HG03108 (cell line): ENCODE measurements around the gene AMIGO3.
"Not testable (repeated sequence)": the region's sequence is repeated elsewhere in the genome, so short reads cannot be mapped to it uniquely, and the experiment has no call there.

Experiments
- ATAC-seq: cut with Tn5 transposase; IDR thresholded peaks from one replicate; pipeline ENCODE4 v1.9.1; 2021; ENCODE audit warnings: moderate library complexity; ENCODE audit not compliant: unreplicated experiment

AMIGO3 gene

GRCh38 chr3:49712631-49713317 is 6.7 kb downstream of the AMIGO3 start:
- ATAC-seq = no peak

DNA sequence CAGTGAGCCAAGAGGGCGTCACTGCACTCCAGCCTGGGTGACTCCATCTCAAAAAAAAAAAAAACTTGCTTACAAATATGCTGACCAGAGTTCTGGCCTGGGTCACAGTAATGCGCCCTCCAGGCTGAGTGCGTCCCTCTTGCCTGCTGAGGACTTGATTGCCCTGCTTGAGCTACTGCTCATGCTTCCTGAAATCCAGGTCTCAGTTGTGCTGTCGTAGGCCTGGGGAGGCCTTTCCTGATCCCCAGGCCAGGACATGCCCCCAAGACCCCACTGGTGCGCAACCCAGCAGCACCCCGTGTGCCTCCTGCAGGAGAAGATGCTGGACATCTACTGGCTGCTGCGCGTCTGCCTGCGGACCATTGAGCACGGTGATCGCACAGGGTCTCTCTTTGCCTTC is 7.3 kb downstream of the AMIGO3 start:
- no peak for ATAC-seq

GRCh38 chr3:49711489-49711888 is 8.0 kb downstream of the AMIGO3 start:
- no peak for ATAC-seq

- no peak for ATAC-seq
Measured at GRCh38 chr3:49709852-49710251, 9.6 kb downstream of the AMIGO3 start.

- ATAC-seq = no peak
Measured at GRCh38 chr3:49707113-49707480, 12.4 kb downstream of the AMIGO3 start.

DNA sequence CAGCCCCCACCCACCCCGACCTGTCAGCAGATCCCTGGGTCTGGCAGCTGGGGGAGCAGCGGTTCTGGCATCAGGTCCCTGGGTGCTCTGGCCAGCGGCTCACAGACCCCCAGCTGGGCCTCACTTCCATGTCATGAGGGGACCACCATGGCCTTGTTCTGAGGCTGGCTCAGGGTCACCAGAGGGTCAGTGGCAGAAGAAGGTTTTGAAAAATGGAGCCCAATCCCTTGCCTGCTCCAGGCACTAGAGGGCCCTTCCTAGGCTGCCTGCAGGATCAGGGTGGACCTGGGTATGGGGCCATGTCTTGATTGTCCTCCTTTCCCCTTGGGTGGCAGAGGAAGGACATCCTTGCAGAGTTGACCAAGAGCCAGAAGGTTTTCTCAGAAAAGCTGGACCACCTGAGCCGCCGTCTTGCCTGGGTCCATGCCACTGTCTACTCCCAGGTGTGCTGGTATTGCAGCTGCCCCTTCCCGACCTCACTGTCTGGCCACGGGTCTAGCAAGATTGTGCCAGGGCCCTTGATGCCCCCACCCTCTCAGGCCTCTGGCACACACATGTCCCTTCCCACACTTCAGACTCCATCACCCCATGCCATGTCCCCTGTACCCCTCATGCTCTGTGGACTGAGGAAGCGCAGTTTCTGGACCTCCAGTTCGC is 12.9 kb downstream of the AMIGO3 start:
- no peak for ATAC-seq

DNA sequence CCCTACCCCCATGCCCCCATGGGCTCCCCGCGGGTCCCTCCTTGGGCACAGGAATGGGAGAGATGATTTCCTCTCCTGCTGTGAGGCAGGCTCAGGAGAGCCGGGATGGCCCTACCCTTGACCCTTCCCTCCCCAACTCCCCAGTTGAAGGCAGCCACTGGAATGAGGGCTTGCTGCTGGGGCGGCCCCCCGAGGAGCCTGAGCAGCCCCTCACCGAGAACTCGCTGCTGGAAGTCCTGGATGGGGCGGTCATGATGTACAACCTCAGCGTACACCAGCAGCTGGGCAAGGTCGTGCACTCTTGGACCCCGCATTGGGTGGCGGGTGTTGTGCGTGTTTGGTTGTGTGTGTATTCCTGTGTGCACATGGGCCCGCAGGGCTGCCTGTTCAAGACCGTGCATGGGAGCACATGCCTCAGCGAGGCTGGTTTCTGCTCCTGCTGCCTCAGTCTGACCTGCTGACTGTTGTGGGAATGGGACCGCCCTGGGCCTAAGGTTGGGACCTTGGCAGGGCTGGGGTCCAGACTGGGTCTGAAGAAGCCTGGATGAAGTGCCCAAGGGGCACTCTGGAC is 14.0 kb downstream of the AMIGO3 start:
- ATAC-seq = no peak

- no peak for ATAC-seq
Measured at GRCh38 chr3:49704629-49705028, 14.9 kb downstream of the AMIGO3 start.

DNA sequence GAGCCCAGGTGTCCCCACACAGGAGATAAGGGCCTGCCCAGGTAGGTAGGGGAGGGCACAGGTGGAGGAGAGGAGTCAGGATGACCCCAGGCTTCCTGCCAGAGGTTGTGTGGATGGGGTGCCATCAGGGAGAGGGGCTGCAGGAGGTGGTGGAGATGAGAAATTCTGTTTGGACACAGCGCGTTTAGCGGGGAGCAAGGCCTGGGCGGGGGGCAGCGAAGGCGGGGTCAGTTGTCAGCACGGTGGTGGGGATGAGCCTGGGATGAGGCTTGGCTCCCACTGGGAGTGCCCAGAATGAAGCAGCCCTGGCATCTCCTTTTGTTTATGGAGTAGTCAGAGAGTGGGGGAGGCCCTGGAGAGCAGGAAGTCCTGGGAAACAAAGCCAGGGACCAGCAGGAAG is 15.5 kb downstream of the AMIGO3 start:
- no peak for ATAC-seq

DNA sequence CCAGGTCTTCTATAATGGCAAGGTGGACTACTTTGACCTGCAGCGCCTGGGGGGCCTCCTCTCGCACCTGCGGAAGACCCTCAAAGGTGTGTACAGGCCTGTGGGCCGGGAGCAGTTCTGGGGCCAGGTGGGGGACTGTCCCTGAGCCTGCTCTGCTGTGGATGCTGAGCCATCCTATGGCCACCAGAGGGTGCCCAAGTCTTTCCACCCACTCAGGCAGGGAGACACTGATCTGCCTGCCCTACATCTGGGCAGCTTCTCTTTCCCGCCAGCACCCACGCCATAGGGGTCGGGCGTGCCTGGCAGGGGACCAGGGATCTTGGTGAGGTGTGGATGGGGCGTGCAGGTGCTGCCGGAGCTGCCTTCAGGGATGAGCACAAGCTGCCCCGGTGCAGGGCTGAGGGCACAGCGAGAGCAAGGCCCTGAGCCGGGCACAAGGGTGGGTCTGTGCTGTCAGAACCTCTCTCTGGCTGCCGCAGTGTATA is 16.0 kb downstream of the AMIGO3 start:
- ATAC-seq = peak; percentile 78

DNA sequence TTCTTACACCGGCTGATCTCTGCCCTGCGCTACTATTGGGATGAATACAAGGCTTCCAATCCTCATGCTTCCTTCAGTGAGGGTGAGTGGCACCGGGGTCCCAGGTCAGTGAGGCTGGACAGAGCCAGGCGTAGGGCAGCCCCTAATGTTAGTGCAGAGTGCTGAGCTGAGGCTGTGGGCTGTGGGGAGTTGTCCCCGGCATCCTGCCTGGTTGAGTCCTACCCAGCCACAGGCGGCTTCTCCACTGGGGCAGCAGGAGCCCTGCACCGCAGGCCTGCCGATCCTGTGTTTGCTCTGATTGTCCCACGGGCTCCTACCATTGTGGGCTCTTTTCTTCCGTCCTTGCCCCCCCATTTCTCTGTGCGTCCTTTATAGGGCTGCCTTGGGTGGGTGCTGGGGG is 16.8 kb downstream of the AMIGO3 start:
- ATAC-seq = no peak

DNA sequence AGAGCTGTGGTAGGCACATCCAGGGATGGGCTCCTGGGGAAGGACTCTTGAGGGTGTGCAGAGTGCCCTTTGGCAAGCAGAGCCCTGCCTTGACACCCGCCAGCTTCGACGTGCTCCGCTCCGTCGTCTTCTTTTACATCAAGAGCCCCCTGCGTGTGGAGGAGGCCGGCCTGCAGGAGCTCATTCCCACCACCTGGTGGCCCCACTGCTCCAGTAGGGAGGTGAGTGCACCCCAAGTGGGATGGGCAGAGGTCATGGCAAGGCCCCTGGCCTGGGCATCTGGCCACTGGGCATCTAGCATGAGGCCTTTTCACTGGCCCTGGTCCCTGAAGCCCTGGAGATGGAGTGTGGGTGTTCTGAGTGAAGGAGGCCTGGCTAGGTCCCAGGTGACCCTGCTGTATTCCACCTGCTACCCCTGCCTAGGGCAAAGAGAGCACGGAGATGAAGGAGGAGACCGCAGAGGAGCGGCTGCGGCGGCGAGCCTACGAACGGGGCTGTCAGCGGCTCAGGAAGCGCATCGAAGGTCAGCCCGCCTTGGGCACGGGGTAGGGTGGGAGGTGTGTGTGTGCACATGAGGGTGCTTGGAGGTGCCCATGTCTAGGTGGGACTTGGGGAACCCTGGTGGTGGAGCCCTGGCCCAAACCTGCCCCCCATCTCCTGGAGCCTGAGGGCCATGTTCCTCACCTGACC is 18.0 kb downstream of the AMIGO3 start:
- no peak for ATAC-seq

DNA sequence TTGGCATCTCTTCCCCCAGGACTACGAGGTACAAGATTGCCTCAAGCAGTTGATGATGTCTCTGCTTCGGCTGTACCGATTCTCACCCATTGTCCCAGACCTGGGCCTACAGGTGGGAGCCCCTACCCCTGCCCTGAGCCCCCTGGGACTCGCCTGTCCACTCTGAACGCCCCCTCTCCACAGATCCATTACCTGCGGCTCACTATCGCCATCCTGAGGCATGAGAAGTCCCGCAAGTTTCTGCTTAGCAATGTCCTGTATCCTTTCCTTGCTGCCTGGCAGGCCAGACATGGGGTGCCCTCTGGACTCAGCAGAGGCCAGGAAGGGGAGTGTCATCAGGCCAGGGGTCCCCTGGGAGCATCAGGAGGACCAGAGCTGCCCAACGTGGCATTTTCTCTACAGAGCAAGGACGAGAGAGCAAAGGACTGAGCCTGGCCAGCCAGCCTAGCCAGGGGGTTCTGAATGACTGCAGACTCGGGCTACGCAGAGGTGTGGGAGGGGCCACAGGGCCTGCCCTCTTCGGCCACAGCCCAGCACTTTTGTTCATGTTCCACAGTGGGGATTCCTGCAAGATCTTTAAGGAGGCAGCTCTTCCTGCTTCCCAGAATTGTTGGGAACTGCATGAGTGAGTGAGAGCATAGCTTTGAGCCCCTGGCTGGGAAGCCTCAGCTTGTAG is 18.9 kb downstream of the AMIGO3 start:
- no peak for ATAC-seq

- no peak for ATAC-seq
Measured at GRCh38 chr3:49700014-49700413, 19.5 kb downstream of the AMIGO3 start.

DNA sequence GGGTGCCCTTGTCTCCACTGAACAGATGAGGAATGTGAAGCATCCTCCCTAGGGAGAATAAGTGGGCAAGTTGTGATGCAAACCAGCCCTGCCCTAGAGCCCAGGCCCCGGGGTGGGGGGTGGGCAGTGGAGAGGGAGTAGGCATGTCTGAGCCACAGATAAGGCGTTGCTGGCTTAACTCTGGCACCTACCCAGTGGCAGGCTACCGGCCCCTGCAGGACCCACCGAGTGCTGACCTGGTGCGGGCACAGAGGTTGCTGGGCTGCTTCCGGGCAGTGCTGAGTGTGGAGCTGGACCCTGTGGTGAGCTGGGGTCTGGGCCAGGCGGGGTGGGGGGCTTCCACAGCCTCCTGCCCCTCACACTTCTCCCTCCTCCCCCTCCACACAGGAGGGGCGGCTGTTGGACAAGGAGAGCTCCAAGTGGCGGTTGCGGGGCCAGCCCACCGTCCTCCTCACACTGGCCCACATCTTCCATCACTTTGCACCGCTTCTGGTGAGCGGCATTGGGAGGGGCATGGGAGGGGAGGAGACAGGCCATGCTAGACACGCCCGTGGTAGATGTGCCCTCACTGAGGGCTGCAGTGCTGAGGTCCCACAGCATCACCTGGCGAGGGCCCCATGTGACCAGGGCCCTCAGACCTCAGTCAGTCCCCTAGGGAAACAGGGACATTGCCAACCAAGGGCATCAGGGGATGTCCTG is 20.1 kb downstream of the AMIGO3 start:
- ATAC-seq = no peak

- not testable (repeated sequence) for ATAC-seq
Measured at GRCh38 chr3:49695350-49696015, 24.0 kb downstream of the AMIGO3 start.

DNA sequence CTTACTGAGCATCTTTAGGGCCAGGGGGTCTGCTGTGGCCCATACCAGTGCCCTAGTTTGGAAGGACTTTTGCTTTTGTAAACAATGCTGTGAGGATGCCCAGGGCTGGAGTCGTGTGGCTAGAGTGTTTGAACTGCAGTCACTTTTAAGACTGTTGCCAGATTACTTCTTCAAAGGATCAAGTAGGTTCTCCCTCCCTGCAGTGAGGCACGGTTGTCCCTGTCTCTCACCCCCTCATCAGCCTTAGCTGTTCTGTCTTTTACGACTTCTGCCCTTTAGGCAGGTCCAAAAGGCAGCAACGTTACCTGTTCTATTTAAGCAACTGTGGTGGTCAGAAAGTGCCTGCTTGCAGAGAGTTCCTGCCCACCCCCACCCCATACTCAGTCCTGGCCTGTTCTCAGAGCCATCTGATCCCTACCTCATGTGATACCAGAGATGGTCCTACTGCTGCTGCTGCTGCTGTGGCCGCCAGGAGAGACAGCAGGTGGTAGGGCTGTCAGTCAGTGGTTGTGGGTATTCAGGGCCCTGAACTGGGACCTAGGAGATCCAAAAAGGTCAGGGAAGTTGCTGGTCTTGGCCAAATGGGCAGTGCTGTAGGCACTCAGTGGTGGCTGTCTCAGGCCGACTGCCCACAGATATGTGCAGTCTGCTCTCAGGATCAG is 24.9 kb downstream of the AMIGO3 start:
- ATAC-seq = not testable (repeated sequence)

DNA sequence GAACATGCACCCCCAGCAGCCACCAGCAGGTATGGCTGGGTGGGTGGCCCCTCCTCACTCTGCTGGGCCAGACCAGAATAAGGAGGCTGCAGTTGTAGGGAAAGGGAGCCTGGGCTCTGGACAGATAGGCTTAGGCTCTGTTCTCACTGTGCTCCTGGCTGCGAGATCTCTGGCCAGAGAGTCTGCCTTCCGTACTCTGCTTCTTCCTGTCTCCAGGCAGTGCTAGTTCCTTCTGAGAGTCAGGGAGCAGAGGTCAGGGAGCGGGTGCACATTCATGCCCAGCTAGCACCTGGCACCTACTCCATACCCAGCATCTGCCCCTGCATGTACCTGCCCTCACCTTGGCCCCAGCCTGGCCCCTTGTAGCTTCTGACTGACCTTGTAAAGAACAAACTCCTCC is 28.0 kb downstream of the AMIGO3 start:
- not testable (repeated sequence) for ATAC-seq

DNA sequence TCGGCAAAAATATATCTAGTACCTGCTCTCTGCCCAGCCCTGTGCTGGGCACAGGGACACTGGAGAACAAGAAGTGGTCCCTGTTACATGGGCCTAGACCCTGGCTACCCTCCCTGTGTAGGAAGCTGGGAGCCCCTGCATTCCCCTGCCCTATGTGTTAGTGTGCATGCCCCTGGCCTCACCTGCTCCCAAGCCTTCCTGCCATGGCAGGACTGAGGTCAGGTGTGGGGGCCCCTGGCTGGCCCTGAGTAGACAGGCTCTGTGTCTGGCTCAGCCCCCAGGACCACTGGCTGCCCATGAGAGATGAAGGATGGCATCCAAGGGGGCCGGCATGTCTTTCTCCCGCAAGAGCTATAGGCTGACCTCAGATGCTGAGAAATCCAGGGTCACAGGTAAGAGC is 28.6 kb downstream of the AMIGO3 start:
- not testable (repeated sequence) for ATAC-seq
